IPS DF 19.7 (cell line): ENCODE data around the gene OPRD1.

Experiments used
- DNase-seq: peaks from one replicate; pipeline ENCODE4 v3.0.0-alpha.2; 2013; ENCODE audit warnings: low read depth, low spot score

OPRD1 gene

GRCh38 chr1:28905921-28906666 is 94.1 kb downstream of the OPRD1 start:
- DNase-seq = no peak

GRCh38 chr1:28909198-28909597 is 97.2 kb downstream of the OPRD1 start:
- DNase-seq = no peak

DNA sequence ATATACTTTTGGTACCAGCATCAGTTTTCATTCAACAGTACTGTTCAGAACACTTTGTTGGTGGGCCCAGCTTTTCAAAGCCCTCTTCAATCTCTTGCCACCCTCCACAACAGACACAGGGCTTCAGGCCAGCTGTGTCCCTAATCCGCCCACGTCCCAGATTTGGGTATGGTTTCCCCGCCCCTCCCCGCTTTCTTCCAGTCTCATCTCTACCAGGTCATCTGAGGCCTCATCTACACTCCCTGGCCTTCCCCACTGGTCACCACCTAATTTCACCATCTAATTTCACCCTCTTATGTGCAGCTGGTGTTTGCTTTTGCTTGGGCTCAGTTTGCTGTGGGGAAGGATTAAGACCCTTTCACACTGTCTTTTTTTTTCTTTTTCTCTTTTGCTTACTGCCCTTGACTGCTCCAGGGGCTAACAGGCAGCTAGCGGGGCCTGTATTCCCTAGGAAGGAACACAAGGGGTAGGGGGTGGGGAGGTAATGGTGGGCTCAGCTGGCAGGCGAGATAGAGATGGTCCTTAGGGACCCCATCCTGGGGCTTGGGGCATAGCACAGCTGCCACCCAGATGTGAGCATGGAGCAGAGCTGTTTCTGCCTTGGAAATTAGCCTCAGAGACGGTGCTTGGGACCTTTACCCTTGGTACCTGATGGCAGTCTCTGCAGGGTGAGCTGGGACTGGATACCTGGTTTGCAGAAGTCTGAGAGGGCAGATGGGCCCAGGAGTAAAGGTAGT is 98.6 kb downstream of the OPRD1 start:
- DNase-seq = no peak

DNA sequence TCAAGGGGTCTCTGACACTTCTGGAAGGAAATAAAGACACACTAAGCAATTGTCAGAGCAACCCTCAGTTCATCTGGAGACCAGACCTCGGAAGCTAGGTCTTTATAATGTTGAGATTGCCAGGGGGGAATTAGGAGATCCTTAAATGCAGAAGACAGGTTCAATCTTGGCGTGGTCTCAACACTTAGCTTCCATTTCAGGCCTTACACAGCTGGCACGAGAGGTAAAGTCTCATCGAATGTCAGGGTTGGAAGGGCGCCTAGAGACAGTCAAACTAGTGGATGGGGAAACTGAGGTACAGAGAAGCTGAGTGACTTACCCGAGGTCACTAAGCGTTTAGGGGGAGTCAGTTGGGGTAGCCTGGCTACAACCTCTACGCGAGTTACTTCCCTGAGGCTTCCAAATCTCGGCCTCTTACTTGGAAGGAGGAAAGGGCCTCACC is 101.8 kb downstream of the OPRD1 start:
- no peak for DNase-seq

DNA sequence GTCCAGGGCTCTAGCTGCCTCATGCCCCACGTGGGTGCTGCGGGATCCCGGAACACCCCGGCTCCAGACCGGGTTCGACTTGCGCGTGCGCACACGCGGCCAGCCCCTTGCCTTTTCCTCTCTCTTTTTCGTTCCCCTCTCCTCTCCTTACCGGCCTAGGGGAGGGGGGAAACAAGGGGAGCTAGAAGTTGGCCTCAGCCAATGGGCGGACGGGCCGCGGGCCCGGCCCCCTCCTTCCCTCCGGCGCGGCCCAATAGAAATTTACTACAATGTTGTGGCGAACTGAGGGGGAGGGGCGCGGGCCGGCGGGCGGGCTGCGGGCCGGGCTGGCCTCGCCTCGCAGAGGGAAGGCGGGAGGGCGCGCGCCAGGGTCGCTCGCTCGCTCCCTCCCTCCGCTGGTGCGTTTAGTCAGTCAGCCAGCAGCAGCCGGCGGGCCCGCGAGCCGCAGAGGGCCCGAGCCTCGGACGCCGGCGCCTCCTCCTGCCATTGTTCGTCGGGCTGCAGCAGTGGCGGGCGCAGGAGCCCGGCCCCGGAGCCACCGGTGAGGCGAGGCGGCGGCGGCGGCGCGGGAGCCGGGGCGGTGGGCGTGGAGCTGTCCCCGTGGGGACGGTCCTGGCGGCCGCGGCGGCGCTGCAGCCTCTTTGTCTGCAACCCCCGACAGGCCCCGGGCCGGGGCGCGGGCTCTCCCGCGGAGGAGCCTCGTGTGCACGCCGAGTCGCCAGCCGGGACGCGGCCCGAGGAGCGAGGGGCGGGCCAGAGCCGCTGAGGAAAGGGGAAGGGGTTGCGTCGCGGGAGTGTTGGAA is 102.5 kb downstream of the OPRD1 start, which contains the start of gene EPB41:
Gene EPB41, plus strand, starts transcription at position 342 of the 803 bp plus-strand sequence. CDS start 72,869 bp downstream, outside the sequence.
- DNase-seq = peak; percentile 95

DNA sequence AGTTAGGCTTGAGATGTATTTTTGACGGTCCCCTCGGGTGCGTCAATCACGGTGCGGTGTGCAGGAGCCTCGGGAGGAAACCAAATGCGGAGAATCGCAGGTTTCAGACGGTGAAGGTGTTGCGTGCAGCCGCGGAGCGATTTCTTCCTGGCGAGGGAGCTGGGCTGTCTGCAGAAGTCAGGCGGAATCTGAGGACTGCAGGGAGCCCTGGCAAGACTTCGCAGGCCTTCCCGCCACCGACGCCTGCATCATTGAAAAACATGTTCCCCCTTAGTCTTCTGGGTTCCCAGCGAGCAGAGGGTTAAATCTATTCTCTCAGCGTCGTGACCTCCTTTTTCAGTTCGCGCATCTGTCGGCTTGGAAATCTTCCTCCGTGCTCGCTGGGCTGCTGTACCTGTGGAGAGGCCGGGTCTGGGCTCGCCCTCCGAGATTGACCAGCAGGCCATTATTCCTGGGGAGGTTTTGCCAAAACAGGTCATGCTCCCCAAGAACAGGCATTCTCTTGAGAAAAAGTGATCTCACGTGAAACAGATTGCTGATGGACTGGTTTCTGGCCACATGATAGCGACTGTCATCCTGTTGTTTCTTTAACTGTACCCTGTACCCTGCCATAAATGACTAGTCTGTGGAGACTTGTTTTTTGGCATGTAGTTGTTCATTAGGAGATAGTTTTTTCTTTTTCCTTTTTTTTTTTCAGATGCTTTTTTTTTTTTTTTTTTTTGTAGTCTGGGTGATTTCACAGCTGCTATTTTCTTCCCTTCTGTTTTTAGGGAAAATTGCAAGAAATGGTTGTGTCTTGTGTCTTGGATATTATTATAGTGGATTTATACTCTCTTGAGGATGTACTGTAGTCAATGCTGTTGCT is 103.3 kb downstream of the OPRD1 start:
- peak; percentile 35 for DNase-seq

DNA sequence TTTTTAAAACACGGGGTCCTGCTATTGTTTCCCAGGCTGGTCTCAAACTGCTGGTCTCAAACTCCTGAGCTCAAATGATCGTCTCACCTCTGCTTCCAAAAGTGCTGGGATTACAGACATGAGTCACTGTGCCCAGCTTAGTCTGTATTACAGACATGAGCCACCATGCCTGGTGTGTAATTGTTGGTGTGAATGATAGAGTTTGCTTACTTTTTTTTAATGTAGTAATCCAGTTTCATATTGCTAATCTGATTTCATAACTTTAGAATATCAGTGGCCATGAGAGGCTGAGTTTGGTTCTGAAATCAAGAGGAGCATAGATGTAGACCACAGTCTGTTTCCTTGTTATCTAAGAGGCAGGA is 105.8 kb downstream of the OPRD1 start:
- DNase-seq = no peak
